Measurements from ENCODE around the gene IMMT.
"Not testable (repeated sequence)": the region's sequence is repeated elsewhere in the genome, so short reads cannot be mapped to it uniquely, and the experiment has no call there.

Gene IMMT

DNA sequence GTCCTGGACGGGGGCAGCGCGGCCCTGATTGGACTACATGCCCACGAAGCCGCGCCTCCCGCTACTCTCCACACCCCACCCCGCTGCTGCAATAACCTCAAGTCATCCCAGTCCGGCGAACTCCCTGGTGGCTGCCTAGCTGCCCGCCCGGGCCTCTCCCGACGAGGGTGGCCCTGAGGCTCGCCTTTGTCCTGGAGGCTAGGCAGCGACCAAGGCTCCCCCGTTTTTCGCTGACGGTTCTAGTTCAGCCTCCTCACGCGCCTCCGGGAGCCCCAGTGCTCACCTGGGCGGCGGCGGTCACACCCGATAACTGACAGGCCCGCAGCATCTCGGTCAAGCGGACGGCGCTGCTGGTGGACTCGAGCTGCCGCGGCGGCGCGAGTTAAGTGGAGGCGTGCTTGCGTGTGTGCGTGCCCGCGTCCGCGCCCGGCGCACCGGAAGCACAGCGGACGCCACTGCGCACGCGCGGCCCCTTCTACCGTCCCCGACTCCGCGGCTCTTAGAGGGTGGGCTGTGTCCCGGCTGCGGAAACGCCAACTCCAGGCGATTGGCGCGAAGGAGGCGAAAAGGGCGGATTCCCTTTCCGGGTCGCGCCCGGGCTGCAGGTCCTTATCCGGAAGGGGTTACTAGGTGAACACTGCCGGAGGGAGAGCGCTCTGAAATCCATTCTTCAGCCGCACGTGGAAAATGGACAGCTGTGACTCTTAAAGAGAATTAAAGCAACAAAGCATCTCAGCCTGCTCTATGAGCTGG is at the start of gene IMMT:
Gene IMMT, minus strand, starts transcription at position 408 of the 753 bp plus-strand sequence. Its CDS starts 80 bp downstream, at position 328.
- peak; percentile 92 to 94 for DNase-seq

DNA sequence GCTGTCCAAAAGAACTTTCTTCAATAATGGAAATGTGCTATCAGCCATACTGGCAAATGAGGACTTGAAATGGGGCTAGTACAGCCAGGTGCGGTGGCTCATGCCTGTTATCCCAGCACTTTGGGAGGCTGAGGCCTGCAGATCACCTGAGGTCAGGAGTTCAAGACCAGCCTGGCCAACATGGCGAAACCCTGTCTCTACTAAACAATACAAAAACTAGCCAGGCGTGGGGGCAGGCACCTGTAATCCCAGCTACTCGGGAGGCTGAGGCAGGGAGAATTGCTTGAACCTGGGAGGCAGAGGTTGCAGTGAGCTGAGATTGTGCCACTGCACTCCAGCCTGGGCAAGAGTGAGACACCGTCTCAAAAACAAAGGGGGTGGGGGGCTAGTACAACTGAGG is 49.5 kb upstream of the IMMT start:
- not testable (repeated sequence) for DNase-seq

DNA sequence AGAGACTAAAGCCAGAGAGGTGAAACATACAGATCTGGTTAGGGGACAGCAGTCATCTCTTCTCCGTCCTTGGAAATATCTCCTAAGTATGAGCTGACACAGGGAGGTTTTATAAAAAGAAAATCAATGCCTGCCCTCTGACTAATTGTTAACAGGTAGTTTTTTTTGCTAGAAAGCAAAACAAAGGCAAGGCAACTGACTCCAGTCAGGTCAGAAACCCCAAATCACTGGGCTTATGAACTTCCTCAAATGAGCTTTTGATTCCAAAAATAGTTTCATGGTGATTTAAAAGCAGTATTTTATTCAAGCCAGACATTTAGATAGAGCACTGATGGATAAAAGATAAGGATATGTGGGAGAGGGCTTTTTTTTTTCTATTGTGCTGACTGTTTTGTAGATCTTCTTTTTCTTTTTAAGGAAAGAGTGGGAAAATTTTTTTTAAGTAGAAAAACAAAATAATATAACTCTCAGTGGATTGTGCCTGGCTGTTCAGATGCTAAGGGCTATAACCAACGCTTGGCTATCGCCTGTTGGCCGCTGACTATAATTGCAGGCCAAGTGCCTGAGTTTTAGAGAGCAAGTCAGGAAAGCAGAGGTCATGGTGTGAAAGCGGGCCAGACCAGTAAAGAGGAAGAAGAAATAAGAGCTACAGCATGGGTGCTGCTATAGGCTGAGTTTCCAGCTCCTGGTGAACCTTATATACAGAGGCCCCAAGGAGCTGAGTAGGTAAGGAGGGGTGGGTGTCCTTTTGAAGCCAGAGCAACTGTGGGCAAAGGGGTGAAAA is 48.9 kb upstream of the IMMT start:
- DNase-seq = no peak

DNA sequence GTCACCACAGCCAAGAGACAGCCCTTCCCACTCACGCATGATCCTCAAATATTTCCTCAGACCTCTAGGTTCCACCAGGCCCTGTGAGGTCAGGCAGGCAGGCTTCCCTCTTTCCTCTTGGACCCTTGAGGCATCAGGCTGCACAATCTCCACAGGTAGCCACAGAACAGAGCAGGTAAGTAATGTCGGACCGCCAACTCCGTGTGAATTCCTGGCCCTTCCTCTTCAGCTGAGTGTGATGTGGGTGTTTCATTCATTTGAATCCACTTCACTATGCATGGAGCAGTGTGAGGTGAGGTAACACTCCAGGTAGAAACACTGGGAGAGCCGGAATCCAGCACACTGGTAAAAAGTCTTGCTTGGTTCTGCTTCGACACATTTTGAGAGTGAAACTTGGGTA is 48.0 kb upstream of the IMMT start:
- DNase-seq = no peak

DNA sequence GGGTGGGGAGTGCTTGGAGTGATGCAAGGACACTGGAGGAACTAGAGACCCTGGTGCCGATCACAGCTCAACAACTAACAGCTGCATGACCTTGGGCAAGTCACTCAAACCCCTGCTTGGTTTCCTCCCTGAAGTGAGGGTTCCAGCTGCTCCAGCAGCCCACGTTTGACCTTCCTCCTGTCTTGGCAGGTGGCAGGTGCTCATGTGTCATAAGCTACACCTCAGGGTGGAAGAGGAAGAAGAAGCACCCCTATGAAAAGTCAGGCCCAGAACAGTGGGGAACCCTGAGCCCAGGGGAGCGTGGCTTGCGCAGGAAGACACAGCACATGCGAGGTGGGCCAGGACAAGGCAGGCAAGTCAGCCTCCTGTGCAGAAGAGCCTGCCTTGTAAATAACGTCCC is 46.3 kb upstream of the IMMT start:
- DNase-seq = no peak

DNA sequence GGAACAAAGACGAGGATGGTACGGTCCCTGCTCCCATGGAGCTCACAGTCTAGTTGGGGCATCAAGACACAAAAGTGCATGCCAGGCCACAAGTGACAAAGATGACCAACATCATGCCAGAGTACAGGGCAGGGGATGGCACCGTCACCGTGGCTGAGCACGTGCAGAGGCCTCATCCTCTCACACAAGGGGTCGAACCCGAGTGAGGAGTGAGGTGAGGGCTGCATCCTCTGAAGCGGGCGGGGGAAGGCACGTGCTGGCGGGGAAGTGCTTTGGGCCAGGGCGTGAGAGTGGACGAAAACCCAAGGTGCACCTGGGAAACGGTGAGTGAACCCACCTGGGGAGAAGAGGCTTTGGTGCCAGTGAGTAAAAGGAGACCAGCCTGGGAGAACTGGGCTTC is 45.0 kb upstream of the IMMT start:
- DNase-seq = no peak

DNA sequence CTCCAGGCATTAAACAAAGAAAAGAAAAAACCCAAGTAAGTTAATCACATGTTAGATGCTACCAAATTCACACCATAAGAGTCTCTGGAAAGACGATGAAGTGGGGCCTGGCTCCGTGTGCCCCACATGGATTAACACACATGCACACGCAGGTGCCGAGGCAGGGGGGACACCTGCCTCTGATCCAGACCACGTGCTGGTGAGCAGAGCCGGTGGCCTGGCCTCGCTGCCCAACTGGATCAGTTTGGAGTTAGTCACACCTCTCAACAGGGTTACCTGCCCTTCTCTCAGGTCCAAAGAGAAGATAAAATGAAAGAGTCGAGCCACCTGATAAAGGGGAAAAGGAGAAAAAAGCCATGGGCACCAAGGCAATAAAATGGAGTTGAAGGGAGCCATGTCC is 44.5 kb upstream of the IMMT start:
- no peak for DNase-seq

DNA sequence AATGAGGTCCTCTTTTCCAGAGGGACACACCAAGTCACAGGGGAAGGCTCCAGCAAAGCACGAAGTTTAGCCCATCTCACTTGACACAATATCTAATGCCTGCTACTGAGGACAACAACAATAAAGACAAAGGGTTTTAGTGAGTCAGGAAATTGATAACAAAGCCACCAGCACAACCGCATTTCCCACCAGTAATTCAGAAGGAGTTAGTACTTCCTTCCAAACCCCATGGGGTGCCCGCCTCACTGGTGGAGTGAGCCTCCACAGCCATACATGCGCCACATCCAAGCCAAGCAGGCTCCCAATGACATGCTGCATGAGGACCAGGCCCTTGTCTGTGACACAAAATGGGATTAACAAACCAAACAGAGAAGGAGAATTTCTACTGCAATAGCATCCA is 44.1 kb upstream of the IMMT start:
- DNase-seq = no peak

DNA sequence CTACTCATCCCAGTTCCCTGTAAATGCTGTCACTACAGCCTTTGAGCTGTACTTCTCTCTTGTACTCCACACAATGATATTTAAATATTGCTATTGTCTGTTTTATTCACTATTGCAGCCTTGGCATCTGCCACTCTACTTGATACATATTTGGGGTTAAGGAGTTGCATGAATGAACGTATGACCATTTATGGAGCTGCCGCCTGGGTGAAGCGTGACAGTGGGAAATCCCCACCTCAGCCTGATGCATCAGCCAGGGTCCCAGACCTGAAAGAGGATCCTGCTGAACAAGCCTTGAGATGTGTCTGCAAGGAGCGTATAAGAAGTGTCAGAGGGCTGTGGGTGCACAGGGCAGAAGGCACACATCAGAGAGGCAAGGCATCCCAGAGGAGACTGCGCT is 43.1 kb upstream of the IMMT start:
- DNase-seq = no peak

DNA sequence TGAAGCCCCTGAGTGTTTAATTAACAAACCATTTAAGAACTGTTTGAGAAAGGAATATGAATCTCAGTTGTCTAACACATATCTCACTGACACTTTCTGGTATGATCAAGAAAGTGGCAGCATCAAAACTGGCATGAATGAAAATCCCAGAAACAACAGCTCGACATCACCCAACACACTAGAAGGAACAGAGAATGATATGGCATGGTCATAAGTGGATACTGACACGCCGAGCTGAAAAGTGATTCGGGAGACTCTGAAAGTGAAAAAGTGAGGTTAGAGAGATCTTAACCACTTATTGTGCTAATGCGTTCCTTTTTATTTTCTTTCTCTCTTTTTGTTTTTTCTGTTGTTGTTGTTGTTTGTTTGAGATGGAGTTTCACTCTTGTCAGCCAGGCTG is 41.9 kb upstream of the IMMT start:
- DNase-seq = no peak

DNA sequence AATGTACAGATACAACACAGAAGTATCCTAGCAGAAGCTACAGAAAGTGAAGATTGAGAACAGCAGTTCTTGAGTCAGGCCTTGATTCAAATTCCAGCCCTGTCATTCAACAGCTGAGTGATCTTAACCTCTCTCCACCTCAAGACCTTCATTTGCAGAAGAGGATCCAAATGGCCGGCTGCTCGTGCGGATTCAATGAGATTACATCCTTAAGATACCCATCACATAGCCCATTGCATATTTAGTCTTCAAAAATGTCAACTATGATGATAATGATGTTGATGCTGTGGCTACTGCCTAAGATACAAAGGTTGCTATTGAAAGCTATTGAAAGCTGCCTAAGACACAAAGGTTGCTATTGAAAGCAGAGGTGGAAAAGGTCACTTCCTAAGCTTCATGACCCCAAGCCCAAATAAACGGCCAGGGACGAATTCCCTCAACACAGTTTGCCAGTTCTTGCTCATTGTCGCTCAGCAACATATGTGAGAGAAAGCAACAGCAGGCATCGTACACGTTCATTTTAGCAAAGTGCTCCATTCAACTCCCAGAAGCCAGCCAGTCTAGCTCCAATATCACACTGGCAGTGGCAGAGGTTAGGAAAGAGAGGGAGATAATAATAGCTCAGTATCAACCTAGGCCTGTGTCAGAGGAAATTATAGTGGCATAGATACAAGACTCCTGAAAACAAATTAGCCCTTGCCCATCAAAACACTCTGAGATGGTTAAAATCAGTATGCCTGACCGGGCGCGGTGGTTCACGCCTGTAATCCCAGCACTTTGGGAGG is 40.1 kb upstream of the IMMT start:
- DNase-seq = no peak

DNA sequence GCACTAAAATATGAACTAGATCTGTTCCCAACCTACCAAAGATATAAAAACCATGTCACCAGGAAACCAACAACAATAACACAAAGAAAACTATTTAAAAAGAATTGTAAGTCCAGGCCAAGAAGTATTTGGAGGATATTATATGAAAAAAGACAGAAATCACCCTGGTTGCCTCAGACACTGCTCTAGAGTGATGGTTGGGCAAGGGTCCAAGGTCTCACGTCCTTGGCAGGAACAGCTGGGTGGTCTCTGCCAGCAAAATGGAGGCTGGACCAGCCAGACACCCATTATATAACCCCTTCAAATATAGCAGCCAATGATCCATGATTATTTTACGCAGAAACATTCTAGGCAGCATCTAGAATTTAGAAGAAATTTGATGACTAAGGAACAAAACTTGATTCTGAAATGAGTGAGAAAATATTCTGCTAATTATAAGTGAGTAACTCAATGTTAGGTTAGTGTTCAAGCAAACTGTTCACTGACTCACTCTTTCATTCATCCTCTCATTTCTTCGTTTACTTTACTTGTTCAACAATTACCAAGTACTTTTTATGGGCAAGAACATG is 39.4 kb upstream of the IMMT start:
- DNase-seq = no peak

DNA sequence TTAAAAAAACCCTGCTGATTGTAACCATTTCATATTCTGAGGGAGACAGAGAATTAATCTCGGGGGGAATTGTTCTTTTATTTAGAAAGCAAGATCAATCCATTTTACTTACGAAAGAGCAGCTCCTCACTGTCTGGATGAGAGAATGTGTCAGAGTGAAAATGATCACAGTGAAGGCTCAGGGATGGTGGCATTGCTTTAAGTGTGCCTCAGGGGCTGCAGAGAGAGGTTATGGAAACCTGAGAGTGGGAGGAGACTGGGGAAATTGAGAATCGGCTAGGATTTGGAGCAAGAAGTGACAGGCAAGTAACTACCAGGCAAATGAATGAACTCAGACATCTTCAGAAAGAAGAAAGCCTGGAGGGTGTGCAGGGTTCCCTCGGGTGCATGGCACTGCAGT is 38.2 kb upstream of the IMMT start:
- DNase-seq = no peak

DNA sequence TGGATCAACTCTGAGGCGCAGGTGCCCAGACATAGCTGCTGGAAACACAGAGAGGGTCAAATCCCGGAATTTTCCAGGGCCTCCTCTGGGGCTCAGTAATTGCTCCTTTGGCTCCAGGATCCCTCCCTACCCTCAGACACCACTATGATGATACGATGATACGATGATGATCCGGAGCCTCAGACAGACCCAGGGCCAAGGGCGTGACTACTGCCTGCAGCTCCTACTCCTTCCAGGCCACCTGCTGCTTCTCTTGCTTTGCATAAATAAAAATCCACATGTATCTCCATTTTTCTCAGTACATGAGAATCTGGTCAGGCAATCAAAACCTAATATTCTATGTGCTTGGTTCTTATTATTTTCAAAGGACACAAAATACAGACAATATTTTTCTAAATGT is 37.6 kb upstream of the IMMT start:
- no peak for DNase-seq

DNA sequence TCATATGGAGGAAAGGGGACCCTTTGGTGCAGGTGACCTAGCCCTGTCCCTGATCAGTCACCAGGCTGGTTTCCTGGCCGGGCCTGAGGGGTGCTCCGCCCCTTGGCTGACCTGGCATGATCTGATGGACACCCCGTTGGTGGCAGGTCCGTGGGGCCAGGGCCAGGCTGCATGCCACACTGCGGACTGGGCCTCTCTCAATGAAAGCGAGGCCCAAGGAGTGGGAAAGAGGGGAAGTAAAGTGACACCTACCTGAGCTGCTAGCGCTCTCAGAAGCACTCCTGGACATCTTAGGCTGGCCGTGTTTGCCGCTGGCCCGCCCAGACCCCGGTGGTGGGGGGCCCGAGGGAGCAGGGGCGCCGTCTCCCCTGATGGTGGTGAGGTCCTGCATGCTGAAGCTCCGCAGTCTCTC is 37.1 kb upstream of the IMMT start:
- DNase-seq = no peak

DNA sequence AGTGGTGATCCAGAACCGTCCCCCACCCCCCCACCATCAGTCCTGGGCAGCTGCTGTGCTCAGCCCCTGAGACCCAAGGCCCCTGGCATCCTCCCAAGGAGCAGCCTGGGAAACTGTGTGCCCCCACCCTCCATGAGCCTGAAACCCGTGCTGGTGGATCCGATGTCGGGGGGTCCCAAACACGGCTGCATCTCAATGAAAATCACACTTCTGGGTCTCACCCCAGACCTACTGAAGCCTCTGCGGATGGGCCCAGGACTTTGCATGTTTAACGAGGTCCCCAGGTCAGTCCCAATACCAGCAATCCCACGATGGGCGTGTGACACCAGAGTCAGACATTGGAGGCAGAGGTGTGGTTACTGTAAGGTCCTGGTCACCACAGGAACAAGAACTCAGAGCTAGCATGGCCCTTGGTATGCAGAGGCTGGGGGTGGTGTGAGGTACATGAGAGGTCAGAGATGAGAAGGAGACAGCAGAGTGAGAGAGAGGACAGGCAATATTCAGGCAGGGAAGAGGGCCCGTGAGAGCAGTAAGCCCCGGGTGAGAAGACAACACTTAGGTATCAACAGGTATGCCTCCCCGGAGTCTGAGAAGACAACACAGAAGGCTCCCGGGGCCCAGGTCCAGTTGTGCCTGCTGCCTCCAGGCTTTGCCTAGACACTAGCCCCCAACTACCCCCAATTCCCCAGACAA is 36.6 kb upstream of the IMMT start:
- DNase-seq = no peak

DNA sequence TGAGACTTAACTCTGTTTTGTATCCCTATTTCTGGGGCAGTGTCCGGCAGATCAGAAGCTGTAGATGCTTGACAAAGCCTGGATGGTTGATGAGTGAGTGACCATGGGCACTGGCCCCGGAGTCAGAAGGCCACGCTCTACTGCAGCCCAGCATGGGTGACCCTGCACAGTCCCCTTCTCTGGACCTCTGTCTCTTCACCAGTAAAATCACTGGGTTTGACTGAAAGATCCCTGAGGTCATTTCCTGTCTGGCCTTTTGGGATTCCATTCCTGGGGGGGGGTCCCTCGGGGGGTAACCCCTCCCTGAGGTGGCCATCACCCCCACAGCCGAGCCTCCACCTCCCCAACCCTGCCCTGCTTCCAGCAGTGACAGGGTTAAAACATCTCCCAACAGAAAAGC is 35.7 kb upstream of the IMMT start:
- no peak for DNase-seq

DNA sequence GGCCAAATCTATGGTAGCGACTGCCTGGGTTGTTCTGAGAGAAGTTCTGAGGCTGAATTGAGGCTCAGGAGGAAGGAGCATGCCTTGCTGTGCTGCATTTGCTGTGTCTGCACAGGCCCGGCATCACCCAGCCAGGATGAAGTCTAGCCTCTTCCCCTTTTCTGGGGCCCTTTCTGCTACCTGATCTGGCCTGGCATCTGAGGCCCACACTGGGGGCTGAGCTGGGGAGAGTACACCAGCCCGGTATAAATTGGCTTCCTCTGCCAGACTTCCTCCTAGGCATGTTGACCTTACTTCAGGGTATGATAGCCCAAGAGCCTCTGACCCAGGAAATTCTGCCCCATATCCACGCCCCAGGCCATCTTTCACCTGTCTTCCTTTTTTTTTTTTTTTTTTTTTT is 34.0 kb upstream of the IMMT start:
- DNase-seq = no peak

DNA sequence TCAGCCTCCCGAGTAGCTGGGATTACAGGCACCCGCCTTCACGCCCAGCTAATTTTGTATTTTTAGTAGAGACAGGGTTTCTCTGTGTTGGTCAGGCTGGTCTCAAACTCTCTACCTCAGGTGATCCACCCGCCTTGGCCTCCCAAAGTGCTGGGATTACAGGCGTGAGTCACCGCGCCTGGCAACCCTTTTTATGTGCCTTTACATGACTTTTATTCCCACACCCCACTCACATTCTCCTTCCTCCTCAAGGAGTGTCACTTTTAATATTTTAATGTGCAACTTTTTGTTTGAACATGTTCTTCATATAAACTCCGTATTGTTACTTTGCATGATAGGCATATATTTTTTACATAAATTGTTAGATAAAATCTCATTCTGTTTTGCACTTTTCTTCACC is 33.3 kb upstream of the IMMT start:
- DNase-seq = not testable (repeated sequence)

DNA sequence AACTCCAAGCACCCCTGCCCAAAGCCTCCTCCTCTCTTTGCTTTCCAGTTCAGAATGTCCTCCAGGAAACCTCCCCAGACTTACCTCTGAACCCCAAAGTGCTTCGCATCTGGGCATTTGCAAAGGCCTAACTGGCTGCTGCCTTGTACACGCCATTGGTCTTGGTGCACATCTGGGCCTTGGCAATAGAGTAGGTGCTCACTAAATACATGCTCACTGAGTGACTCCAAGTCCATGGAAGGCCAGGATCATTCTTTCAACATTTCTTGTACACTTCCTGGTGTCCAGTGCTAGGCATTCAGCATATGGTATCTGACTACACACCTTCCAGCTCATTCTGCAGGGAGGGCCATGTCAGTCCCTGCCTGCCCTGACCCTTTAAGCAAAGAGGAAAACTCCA is 32.4 kb upstream of the IMMT start:
- DNase-seq = no peak

DNA sequence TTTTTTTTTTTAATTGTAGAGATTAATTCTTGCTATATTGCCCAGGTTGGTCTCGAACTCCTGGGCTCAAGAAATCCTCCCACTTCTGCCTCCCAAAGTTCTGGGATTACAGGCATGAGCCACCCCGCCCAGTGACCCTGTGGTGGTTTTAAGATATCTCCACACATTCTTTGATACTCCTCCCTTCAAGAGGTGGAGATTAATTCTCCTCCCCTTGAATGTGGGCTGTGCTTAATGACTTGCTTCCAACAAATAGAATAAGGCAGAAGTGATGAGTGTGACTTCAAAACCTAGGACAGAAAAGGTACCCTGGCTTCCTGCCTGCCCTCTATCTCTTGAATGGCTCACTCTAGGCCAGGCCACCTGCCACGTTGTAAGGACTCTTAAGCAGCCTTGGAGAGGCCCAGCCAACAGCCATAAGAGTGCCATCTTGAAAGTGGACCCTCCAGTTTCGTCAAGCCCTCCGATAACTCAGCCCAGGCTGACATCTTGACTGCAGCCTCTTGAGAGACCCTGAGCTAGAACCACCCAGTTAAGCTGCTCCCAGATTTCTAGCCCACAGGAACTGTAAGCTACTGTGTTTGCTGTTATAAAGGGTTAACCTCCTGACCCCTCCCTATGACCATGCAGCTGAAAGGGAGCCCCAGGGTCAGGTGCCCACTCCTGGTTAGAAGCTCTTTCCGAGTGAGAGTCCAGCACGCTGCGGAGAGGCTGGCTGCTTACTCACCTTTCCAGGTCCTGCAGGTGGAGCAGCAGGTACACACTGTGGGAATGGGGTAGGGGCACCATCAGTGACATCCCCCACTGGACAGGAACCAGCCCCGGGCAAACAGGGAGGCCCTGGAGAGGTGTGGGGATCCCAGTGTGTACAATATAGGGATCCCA is 31.6 kb upstream of the IMMT start:
- no peak for DNase-seq

DNA sequence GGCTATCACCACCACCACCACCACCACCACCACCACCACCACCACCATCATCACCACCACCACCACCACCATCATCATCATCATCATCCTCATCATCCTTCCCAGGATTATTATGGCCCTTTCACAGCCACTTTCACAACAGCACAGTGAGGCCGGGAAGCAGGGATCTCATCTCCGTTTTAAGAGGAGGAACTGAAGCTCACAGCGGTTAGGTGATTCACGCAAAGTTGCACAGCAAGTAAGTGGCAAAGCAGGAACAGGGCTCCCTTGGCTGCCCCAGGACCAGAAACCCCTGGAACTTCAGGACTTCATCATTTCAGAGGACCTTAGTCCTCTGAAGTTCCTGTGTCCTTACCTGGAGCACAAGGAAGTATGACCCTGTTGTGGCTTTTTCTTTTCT is 30.8 kb upstream of the IMMT start:
- DNase-seq = no peak

Measured in AML-193 (cell line).